Body of pancreas (tissue), 4 donors: ENCODE measurements around the gene SLC38A8. TPM values are rescaled to one million over a fixed set of nuclear protein-coding genes. Genes with fewer than 3 reads are reported as not detected.

Experiments used
- ATAC-seq: fragments of 150-250 bp; one replicate; pipeline ENCODE4 v1.9.1; 2016
- DNase-seq, 4 donors: peaks; one replicate each; pipeline ENCODE4 v3.0.0-alpha.2; 2019
- H3K27ac ChIP-seq, 4 donors: fragments of 200-600 bp; sonication (generic); 1 replicate in 3 of 4; 2 replicates in 1 of 4; pipeline versions ENCODE4 v1.5.1 to v1.6.1; 2016 to 2019; ENCODE audit warnings: mild to moderate bottlenecking in 1 of 4, mixed read lengths in 1 of 4, moderate library complexity in 1 of 4
- H3K27me3 ChIP-seq, 2 donors: fragments of 200-600 bp; sonication (generic); one replicate each; pipeline ENCODE4 v1.6.0; 2016; ENCODE audit warnings: mild to moderate bottlenecking in 1 of 2
- H3K36me3 ChIP-seq, 2 donors: fragments of 200-600 bp; sonication (generic); replicated peaks in 1 of 2; 2 replicates each; pipeline ENCODE4 v1.5.1; 2016; ENCODE audit warnings: low read depth in 2 of 2; ENCODE audit not compliant: insufficient read depth in 1 of 2
- H3K4me1 ChIP-seq: fragments of 200-600 bp; sonication (generic); one replicate; pipeline ENCODE4 v1.6.0; 2016
- H3K4me3 ChIP-seq, 2 donors: fragments of 200-600 bp; sonication (generic); 1 replicate in 1 of 2; 2 replicates in 1 of 2; pipeline ENCODE4 v1.5.1; 2016 to 2019
- H3K9me3 ChIP-seq, 3 donors: fragments of 200-600 bp; sonication (generic); 1 replicate in 2 of 3; 2 replicates in 1 of 3; pipeline ENCODE4 v1.5.1; 2016
- CTCF ChIP-seq, 7 experiments: fragments of 450-650 bp in 4 of 7; fragments of 200-600 bp in 3 of 7; sonication (generic) in 3 of 7; IDR thresholded peaks; one replicate each; pipeline ENCODE4 v1.5.1; 2016 to 2019; ENCODE audit warnings: antibody characterized with exemption in 7 of 7
- POLR2A ChIP-seq, 3 donors: fragments of 450-650 bp; IDR thresholded peaks; one replicate each; pipeline ENCODE4 v1.6.1; 2016; ENCODE audit warnings: antibody characterized with exemption in 3 of 3, mild to moderate bottlenecking in 2 of 3
- WGBS, 2 donors: methylation state at CpG; one replicate each; pipeline ENCODE4 v1.1.5; 2017; 5-methylcytosine and 5-hydroxymethylcytosine counted together
- intact Hi-C: fragments of 100-400 bp; cut with DNase I; formaldehyde crosslinking; loops from one replicate; pipeline ENCODE4 v1.15.1; 2023
- total RNA-seq, 2 donors: library from RNA; depleted of rRNA; stranded (reverse); fragments of >200 nt; gene quantifications; one replicate each; pipeline ENCODE4 v1.1.0, GENCODE V29; 2016

The SLC38A8 gene
- total RNA-seq, 2 donors from 2014 or later: not detected

GRCh38 chr16:84026606-84027005 lies 16.0 kb downstream of the SLC38A8 start:
- Histone ChIP-seq H3K9me3 (no peaks in the 10 kb centered on the region), H3K27ac (no peak overlapping the region), H3K4me1 (no peaks in the 10 kb centered on the region), H3K36me3 (no peaks in the 10 kb centered on the region), H3K4me3 (no peak overlapping the region), H3K27me3 (no peaks in the 10 kb centered on the region)
- no peak for ATAC-seq
- 70 to 83% methylated on average over 10 of the region's 10 CpGs for WGBS, 2 donors
- TF ChIP-seq POLR2A (IDR thresholded peaks at IDR 0.05) (no peak), CTCF (IDR thresholded peaks at IDR 0.05) (no peak)
- intact Hi-C loops: no loop called here
- DNase-seq: no peak

- WGBS, 2 donors: 71 to 77% methylated on average over 9 of the region's 9 CpGs
- Histone ChIP-seq H3K9me3 (peaks cover 0 to 4% (median 0%) of the 10 kb centered on the region in 3 donors), H3K27me3 (no peaks in the 10 kb centered on the region), H3K36me3 (no peaks in the 10 kb centered on the region), H3K27ac (no peak overlapping the region), H3K4me3 (no peak overlapping the region), H3K4me1 (no peaks in the 10 kb centered on the region)
- DNase-seq (no peak), ATAC-seq (no peak)
- intact Hi-C loops: no loop called here
- no peak for TF ChIP-seq CTCF (IDR thresholded peaks at IDR 0.05)
- TF ChIP-seq POLR2A (IDR thresholded peaks at IDR 0.05): no peak
Observed at GRCh38 chr16:84024854-84025253, 17.7 kb downstream of the SLC38A8 start.

- Histone ChIP-seq H3K4me1 (no peaks in the 10 kb centered on the region), H3K27ac (no peak overlapping the region), H3K36me3 (no peaks in the 10 kb centered on the region), H3K27me3 (no peaks in the 10 kb centered on the region), H3K4me3 (no peak overlapping the region), H3K9me3 (peaks cover 0 to 4% (median 0%) of the 10 kb centered on the region in 3 donors)
- no peak for DNase-seq
- intact Hi-C loops: no loop called here
- WGBS, 2 donors: 84 to 86% methylated on average over 11 of the region's 11 CpGs
- TF ChIP-seq POLR2A (IDR thresholded peaks at IDR 0.05): no peak
- TF ChIP-seq CTCF (IDR thresholded peaks at IDR 0.05): no peak
- no peak for ATAC-seq
Observed at GRCh38 chr16:84022644-84023043, 20.0 kb downstream of the SLC38A8 start.

GRCh38 chr16:84021488-84021887 lies 21.1 kb downstream of the SLC38A8 start:
- Histone ChIP-seq H3K9me3 (peaks cover 0 to 4% (median 0%) of the 10 kb centered on the region in 3 donors), H3K36me3 (no peaks in the 10 kb centered on the region), H3K4me1 (no peaks in the 10 kb centered on the region), H3K27ac (no peak overlapping the region), H3K27me3 (no peaks in the 10 kb centered on the region), H3K4me3 (no peak overlapping the region)
- 87 to 93% methylated on average over 5 of the region's 5 CpGs for WGBS, 2 donors
- intact Hi-C loops: no loop called here
- ATAC-seq: no peak
- TF ChIP-seq POLR2A (IDR thresholded peaks at IDR 0.05) (no peak), CTCF (IDR thresholded peaks at IDR 0.05) (no peak)
- DNase-seq: no peak

- ATAC-seq (no peak), DNase-seq (no peak)
- no peaks in the 10 kb centered on the region for H3K36me3 ChIP-seq
- H3K27me3 ChIP-seq: no peaks in the 10 kb centered on the region
- no peak overlapping the region for H3K4me3 ChIP-seq
- intact Hi-C loops: no loop called here
- no peaks in the 10 kb centered on the region for H3K4me1 ChIP-seq
- TF ChIP-seq CTCF (IDR thresholded peaks at IDR 0.05) (no peak), POLR2A (IDR thresholded peaks at IDR 0.05) (no peak)
- 85 to 93% methylated on average over 7 to 9 of the region's 9 CpGs for WGBS, 2 donors
- peaks cover 0 to 4% (median 0%) of the 10 kb centered on the region in 3 donors for H3K9me3 ChIP-seq
- no peak overlapping the region for H3K27ac ChIP-seq
Observed at GRCh38 chr16:84020353-84020752, 22.2 kb downstream of the SLC38A8 start.
